Measurements from ENCODE around the gene H6PD.
A peak's percentile ranks its signal among the peaks of the same experiment; 100 is the strongest.

H6PD gene

GRCh38 chr1:9316512-9316911 lies 81.9 kb downstream of the H6PD start:
- no peak overlapping the region for H3K23ac ChIP-seq (ENCODE audit: low read length in 2 of 2)
- no peaks in the 10 kb centered on the region for H3K9me3 ChIP-seq (ENCODE audit: control insufficient read depth, low read length)
- peak overlapping the region; percentile 53 for H4K8ac ChIP-seq (ENCODE audit: low read length)
- H2BK5ac ChIP-seq (ENCODE audit: low read depth, low read length, poor library complexity, severe bottlenecking) = no peak overlapping the region
- no peak for DNase-seq
- no peak overlapping the region for H2BK120ac ChIP-seq (ENCODE audit: low read depth, low read length)
- H3K18ac ChIP-seq (ENCODE audit: low read depth in 1 of 2, low read length in 2 of 2) = no peak overlapping the region
- H3K4ac ChIP-seq (ENCODE audit: low read depth in 1 of 2, low read length in 2 of 2) = peak overlapping the region in 1 of 2 experiments; percentile 59
- peak overlapping the region in 1 of 2 experiments; percentile 37 for H3K14ac ChIP-seq (ENCODE audit: low read length in 2 of 2)
- H3K4me2 ChIP-seq (ENCODE audit: low read length, poor library complexity, severe bottlenecking) = no peak overlapping the region
- peak overlapping the region; percentile 66 for H4K91ac ChIP-seq (ENCODE audit: low read length)
- H3K36me3 ChIP-seq (ENCODE audit: control insufficient read depth in 1 of 2, insufficient read depth in 2 of 2, low read depth in 1 of 2, low read length in 2 of 2) = peaks cover 38 to 51% of the 10 kb centered on the region in 2 experiments
- H3K4me3 ChIP-seq (ENCODE audit: insufficient read depth in 1 of 2, low read depth in 1 of 2, low read length in 2 of 2) = no peak overlapping the region
- peak overlapping the region; percentile 75 for H3K9ac ChIP-seq (ENCODE audit: low read length)
- no peaks in the 10 kb centered on the region for H3K27me3 ChIP-seq (ENCODE audit: control insufficient read depth in 1 of 2, insufficient read depth in 1 of 2, low read length in 2 of 2)
- peak overlapping the region; percentile 5 for H3K27ac ChIP-seq (ENCODE audit: low read length, poor library complexity, severe bottlenecking)
- H3K4me1 ChIP-seq (ENCODE audit: control insufficient read depth, insufficient read depth, low read depth, low read length) = peaks cover 77% of the 10 kb centered on the region
- no peak overlapping the region for H2BK15ac ChIP-seq (ENCODE audit: low read depth, poor library complexity, severe bottlenecking)
- no peak overlapping the region for H2AFZ ChIP-seq (ENCODE audit: low read depth, low read length)
- peaks cover 13% of the 10 kb centered on the region for H3K79me1 ChIP-seq (replicated peaks; ENCODE audit: low read length, poor library complexity, severe bottlenecking)
- WGBS = 96% methylated on average over 24 of the region's 24 CpGs
- H2BK12ac ChIP-seq (ENCODE audit: low read length in 2 of 2) = peak overlapping the region; percentile 59 to 72
- peak overlapping the region; percentile 75 for H2AK5ac ChIP-seq (ENCODE audit: low read length, severe bottlenecking)

DNA sequence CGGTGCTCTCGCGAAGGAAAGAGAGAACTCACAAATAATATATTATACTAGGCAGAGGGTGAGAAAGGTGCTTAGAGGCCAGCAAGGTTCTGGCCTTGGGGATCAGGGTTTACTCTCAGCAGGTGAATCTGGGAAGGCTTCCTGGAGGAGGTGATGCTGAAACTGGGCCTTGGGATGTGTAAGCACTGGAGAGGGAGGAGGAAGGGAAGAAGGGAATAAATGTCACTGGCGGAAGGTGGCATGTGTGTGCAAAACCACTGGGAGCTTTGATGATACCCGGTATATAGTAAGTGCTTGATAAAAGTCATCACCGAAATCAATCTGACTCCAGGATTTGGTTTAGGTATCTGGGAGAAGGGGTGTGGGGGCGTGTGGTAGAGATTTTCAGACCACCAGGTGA lies 82.5 kb downstream of the H6PD start:
- WGBS = 90% methylated on average over 6 of the region's 7 CpGs

DNA sequence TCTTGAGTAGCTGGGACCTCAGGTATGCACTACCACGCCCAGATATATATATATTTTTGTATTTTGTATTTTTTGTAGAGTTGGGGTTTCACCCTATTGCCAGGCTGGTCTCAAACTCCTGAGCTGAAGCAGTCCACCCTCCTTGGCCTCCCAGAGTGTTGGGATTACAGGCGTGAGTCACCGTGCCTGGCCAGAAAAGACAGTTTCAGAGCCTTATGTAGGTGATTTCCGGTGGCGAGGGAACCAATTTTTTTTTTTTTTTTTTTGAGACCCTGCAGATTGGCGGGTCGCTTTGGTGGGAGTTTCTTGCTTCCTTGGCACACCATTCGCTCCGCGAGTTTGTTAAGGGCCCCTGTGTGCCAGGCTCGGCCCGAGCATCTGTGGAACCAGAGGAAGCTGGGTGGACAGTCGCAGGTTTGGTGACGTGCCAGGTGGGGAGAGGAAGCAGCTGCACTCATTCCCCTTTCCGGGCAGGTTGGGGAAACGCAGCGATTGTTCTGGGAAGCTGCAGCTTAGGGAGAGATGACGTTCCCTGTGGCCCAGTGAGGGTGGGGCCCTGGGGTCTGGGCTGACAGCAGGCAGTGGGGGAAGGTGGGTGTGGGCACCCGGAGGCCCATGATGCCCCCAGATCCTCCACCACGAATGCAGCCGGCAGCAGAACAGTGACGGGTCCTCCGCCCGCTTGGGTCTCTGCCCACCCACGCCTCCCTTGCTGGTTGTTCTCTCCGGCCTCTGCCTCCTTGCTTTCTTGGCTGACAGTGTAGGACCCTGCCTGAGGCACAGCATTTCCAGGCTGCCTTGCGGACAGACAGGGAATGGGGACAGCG lies 83.2 kb downstream of the H6PD start:
- no peaks in the 10 kb centered on the region for H3K27me3 ChIP-seq (ENCODE audit: control insufficient read depth in 1 of 2, insufficient read depth in 1 of 2, low read length in 2 of 2)
- peak overlapping the region in 1 of 2 experiments; percentile 59 for H2BK12ac ChIP-seq (ENCODE audit: low read length in 2 of 2)
- H3K4me1 ChIP-seq (ENCODE audit: control insufficient read depth, insufficient read depth, low read depth, low read length) = peaks cover 76% of the 10 kb centered on the region
- peak overlapping the region in 1 of 2 experiments; percentile 11 for H3K14ac ChIP-seq (ENCODE audit: low read length in 2 of 2)
- H2BK120ac ChIP-seq (ENCODE audit: low read depth, low read length) = no peak overlapping the region
- H3K4me2 ChIP-seq (ENCODE audit: low read length, poor library complexity, severe bottlenecking) = no peak overlapping the region
- no peak overlapping the region for H4K91ac ChIP-seq (ENCODE audit: low read length)
- no peaks in the 10 kb centered on the region for H3K9me3 ChIP-seq (ENCODE audit: control insufficient read depth, low read length)
- peak overlapping the region; percentile 58 for H3K9ac ChIP-seq (ENCODE audit: low read length)
- H3K23ac ChIP-seq (ENCODE audit: low read length in 2 of 2) = no peak overlapping the region
- no peak overlapping the region for H2BK5ac ChIP-seq (ENCODE audit: low read depth, low read length, poor library complexity, severe bottlenecking)
- H3K27ac ChIP-seq (ENCODE audit: low read length, poor library complexity, severe bottlenecking) = peak overlapping the region; percentile 28
- H4K8ac ChIP-seq (ENCODE audit: low read length) = no peak overlapping the region
- H3K36me3 ChIP-seq (ENCODE audit: control insufficient read depth in 1 of 2, insufficient read depth in 2 of 2, low read depth in 1 of 2, low read length in 2 of 2) = peaks cover 44 to 55% of the 10 kb centered on the region in 2 experiments
- H3K18ac ChIP-seq (ENCODE audit: low read depth in 1 of 2, low read length in 2 of 2) = peak overlapping the region in 1 of 2 experiments; percentile 59
- no peak overlapping the region for H3K4ac ChIP-seq (ENCODE audit: low read depth in 1 of 2, low read length in 2 of 2)
- no peak overlapping the region for H2AFZ ChIP-seq (ENCODE audit: low read depth, low read length)
- H2BK15ac ChIP-seq (ENCODE audit: low read depth, poor library complexity, severe bottlenecking) = peak overlapping the region; percentile 18
- 86% methylated on average over 25 of the region's 28 CpGs for WGBS
- H3K79me1 ChIP-seq (replicated peaks; ENCODE audit: low read length, poor library complexity, severe bottlenecking) = peaks cover 15% of the 10 kb centered on the region
- H2AK5ac ChIP-seq (ENCODE audit: low read length, severe bottlenecking) = peak overlapping the region; percentile 66
- DNase-seq = peak; percentile 75
- peak overlapping the region in 1 of 2 experiments; percentile 42 for H3K4me3 ChIP-seq (ENCODE audit: insufficient read depth in 1 of 2, low read depth in 1 of 2, low read length in 2 of 2)

More for the DNA sequence above, 82.5 kb downstream of the H6PD start:
- no peaks in the 10 kb centered on the region for H3K27me3 ChIP-seq (ENCODE audit: control insufficient read depth in 1 of 2, insufficient read depth in 1 of 2, low read length in 2 of 2)
- H3K9ac ChIP-seq (ENCODE audit: low read length) = peak overlapping the region; percentile 58
- no peak overlapping the region for H2BK5ac ChIP-seq (ENCODE audit: low read depth, low read length, poor library complexity, severe bottlenecking)
- no peak overlapping the region for H4K91ac ChIP-seq (ENCODE audit: low read length)
- H2AK5ac ChIP-seq (ENCODE audit: low read length, severe bottlenecking) = peak overlapping the region; percentile 75
- peaks cover 13% of the 10 kb centered on the region for H3K79me1 ChIP-seq (replicated peaks; ENCODE audit: low read length, poor library complexity, severe bottlenecking)
- H3K4me1 ChIP-seq (ENCODE audit: control insufficient read depth, insufficient read depth, low read depth, low read length) = peaks cover 79% of the 10 kb centered on the region
- no peak overlapping the region for H2BK12ac ChIP-seq (ENCODE audit: low read length in 2 of 2)
- no peak overlapping the region for H3K14ac ChIP-seq (ENCODE audit: low read length in 2 of 2)
- H2BK15ac ChIP-seq (ENCODE audit: low read depth, poor library complexity, severe bottlenecking) = no peak overlapping the region
- no peaks in the 10 kb centered on the region for H3K9me3 ChIP-seq (ENCODE audit: control insufficient read depth, low read length)
- H3K23ac ChIP-seq (ENCODE audit: low read length in 2 of 2) = no peak overlapping the region
- H3K4me2 ChIP-seq (ENCODE audit: low read length, poor library complexity, severe bottlenecking) = no peak overlapping the region
- no peak overlapping the region for H3K4me3 ChIP-seq (ENCODE audit: insufficient read depth in 1 of 2, low read depth in 1 of 2, low read length in 2 of 2)
- peak overlapping the region; percentile 28 for H3K27ac ChIP-seq (ENCODE audit: low read length, poor library complexity, severe bottlenecking)
- no peak overlapping the region for H3K4ac ChIP-seq (ENCODE audit: low read depth in 1 of 2, low read length in 2 of 2)
- no peak overlapping the region for H2AFZ ChIP-seq (ENCODE audit: low read depth, low read length)
- H3K18ac ChIP-seq (ENCODE audit: low read depth in 1 of 2, low read length in 2 of 2) = no peak overlapping the region
- peaks cover 38 to 55% of the 10 kb centered on the region in 2 experiments for H3K36me3 ChIP-seq (ENCODE audit: control insufficient read depth in 1 of 2, insufficient read depth in 2 of 2, low read depth in 1 of 2, low read length in 2 of 2)
- no peak for DNase-seq
- no peak overlapping the region for H4K8ac ChIP-seq (ENCODE audit: low read length)
- no peak overlapping the region for H2BK120ac ChIP-seq (ENCODE audit: low read depth, low read length)

DNA sequence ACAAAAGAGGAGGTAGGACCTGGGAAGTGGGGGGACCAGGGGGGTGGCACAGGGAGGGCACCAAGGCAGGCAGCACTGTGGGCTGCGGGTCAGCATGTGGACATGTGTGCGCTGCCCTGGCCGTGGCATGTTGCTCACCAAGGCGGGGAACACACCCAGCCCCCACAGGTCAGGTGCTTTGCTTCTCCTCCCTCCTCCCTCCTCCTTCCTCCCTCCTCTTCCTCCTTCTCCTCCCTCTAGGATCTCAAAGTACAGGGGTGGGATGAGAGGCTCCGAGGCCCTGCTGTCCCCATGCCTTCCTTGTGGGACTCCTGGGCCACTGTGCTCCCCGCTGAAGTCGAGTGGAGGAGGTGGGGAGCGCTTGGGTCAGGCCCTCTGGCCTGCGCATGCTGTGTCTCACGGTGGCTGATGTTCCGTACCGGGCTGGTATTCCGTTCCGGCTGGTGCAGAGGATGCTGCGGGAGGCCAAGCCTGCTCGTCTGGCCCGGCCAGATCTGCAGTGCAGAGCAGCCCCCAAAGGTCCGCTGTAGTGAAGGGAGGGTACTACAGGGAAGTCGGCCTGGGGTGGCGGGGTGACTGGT lies 84.7 kb downstream of the H6PD start:
- no peak overlapping the region for H4K8ac ChIP-seq (ENCODE audit: low read length)
- H3K18ac ChIP-seq (ENCODE audit: low read depth in 1 of 2, low read length in 2 of 2) = peak overlapping the region in 1 of 2 experiments; percentile 7
- H2BK120ac ChIP-seq (ENCODE audit: low read depth, low read length) = no peak overlapping the region
- peaks cover 58 to 64% of the 10 kb centered on the region in 2 experiments for H3K36me3 ChIP-seq (ENCODE audit: control insufficient read depth in 1 of 2, insufficient read depth in 2 of 2, low read depth in 1 of 2, low read length in 2 of 2)
- H3K23ac ChIP-seq (ENCODE audit: low read length in 2 of 2) = no peak overlapping the region
- H3K14ac ChIP-seq (ENCODE audit: low read length in 2 of 2) = peak overlapping the region in 1 of 2 experiments; percentile 94
- peaks cover 76% of the 10 kb centered on the region for H3K4me1 ChIP-seq (ENCODE audit: control insufficient read depth, insufficient read depth, low read depth, low read length)
- no peak overlapping the region for H2BK5ac ChIP-seq (ENCODE audit: low read depth, low read length, poor library complexity, severe bottlenecking)
- WGBS = 92% methylated on average over 16 of the region's 20 CpGs
- no peaks in the 10 kb centered on the region for H3K9me3 ChIP-seq (ENCODE audit: control insufficient read depth, low read length)
- H3K4ac ChIP-seq (ENCODE audit: low read depth in 1 of 2, low read length in 2 of 2) = peak overlapping the region in 1 of 2 experiments; percentile 79
- no peak overlapping the region for H3K9ac ChIP-seq (ENCODE audit: low read length)
- H3K27me3 ChIP-seq (ENCODE audit: control insufficient read depth in 1 of 2, insufficient read depth in 1 of 2, low read length in 2 of 2) = no peaks in the 10 kb centered on the region
- H2AFZ ChIP-seq (ENCODE audit: low read depth, low read length) = no peak overlapping the region
- H3K27ac ChIP-seq (ENCODE audit: low read length, poor library complexity, severe bottlenecking) = no peak overlapping the region
- no peak for DNase-seq
- H3K79me1 ChIP-seq (replicated peaks; ENCODE audit: low read length, poor library complexity, severe bottlenecking) = peaks cover 17% of the 10 kb centered on the region
- H2BK15ac ChIP-seq (ENCODE audit: low read depth, poor library complexity, severe bottlenecking) = no peak overlapping the region
- no peak overlapping the region for H3K4me2 ChIP-seq (ENCODE audit: low read length, poor library complexity, severe bottlenecking)
- H3K4me3 ChIP-seq (ENCODE audit: insufficient read depth in 1 of 2, low read depth in 1 of 2, low read length in 2 of 2) = no peak overlapping the region
- peak overlapping the region; percentile 46 for H4K91ac ChIP-seq (ENCODE audit: low read length)
- peak overlapping the region in 1 of 2 experiments; percentile 31 for H2BK12ac ChIP-seq (ENCODE audit: low read length in 2 of 2)
- peak overlapping the region; percentile 11 for H2AK5ac ChIP-seq (ENCODE audit: low read length, severe bottlenecking)
